HG02884 (cell line): Measurements from ENCODE around the gene CFAP141.

Source experiments
- ATAC-seq: cut with Tn5 transposase; IDR thresholded peaks from one replicate; pipeline ENCODE4 v1.9.1; 2021; ENCODE audit warnings: mild to moderate bottlenecking, moderate library complexity; ENCODE audit not compliant: unreplicated experiment

Gene CFAP141

GRCh38 chr1:154171880-154172279 is 34.3 kb downstream of the CFAP141 start:
- ATAC-seq, result no peak

DNA sequence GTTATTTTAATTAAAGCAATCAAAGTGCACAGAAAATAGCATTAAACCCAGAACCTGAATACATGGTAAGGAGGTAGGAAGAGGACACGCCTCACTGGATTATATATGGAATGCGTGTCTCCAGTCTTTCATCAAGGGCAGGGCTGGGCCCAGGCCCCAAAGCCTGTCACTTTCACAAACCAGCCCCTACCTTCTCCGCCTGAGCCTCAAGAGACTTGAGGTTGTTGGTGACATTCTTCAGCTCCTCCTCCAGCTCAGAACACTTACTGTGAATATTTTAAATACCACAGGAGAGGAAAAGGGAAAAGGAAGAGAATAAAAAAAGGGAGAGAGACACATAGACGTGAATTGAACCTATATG is 34.9 kb downstream of the CFAP141 start:
- ATAC-seq, result no peak

DNA sequence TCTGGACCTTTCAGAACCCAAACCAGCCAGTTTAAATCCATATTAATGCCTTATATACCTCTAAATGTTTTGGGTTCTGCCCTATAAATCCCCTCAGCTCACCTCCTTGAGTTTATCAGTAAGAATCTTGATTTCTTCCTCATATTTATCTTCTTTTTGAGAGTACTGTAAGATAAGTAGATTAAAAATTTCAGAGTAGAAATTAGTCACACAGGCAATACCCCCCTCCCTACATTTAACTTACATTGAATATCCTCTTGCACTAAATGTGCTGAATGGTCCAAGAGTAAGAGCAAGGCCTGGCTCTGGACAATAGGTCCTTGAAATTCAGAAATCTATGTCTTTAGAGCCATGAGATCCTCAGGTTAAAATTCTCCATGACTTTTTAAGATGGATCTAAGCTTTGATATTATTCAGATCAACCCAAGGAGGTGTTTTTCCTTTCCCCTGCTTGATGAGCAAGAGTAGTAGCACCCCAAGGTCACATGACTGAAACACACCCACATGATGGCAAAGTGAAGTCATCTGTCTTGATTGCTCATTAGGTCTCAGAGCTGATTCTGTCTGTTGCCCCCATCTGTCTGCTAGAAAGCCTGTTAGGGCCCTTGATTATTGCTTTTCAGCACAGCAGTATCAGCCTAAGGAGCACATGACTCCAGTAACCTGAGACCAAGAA is 35.4 kb downstream of the CFAP141 start:
- no peak for ATAC-seq

DNA sequence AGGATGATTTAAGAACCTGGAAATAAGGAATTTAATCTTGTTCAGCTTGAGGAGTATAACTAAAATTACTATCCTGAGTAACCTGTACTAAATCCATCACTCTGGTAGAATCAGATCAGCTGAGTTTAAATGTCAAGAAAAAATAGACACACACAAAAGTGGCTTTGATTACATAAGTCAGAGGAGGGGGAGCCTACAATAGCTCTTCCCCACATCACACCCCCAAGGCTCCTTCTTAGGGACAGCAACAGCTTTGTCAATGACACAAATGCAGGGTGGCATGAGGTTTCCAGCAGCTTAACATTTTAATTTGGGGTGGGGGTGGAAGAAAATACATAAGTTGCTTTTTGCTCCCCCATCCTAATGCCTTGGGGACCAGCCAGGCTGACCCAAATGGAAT is 38.7 kb downstream of the CFAP141 start:
- ATAC-seq, result no peak

DNA sequence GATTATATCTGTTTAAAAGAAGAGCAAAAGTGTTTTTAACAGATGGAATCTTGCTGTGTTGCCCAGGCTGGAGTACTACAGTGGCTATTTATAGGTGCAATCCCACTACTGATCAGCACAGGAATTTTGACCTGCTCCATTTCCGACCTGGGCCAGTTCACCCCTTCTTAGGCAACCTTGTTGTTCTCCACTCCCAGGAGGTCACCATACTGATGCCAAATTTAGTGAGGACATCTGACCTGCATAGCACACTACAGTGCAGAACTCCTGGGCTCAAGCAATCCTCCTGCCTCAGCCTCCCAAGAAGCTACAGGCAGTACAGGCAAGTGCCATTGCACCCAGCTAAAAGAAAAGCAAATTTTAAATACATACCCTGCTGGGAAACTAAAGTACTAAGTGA is 39.9 kb downstream of the CFAP141 start:
- ATAC-seq, result no peak

GRCh38 chr1:154159554-154159953 is 46.6 kb downstream of the CFAP141 start:
- ATAC-seq, result no peak

GRCh38 chr1:154158307-154159125 is 47.6 kb downstream of the CFAP141 start:
- no peak for ATAC-seq

- peak; percentile 60 for ATAC-seq
Measured at GRCh38 chr1:154157520-154158306, 48.4 kb downstream of the CFAP141 start.

DNA sequence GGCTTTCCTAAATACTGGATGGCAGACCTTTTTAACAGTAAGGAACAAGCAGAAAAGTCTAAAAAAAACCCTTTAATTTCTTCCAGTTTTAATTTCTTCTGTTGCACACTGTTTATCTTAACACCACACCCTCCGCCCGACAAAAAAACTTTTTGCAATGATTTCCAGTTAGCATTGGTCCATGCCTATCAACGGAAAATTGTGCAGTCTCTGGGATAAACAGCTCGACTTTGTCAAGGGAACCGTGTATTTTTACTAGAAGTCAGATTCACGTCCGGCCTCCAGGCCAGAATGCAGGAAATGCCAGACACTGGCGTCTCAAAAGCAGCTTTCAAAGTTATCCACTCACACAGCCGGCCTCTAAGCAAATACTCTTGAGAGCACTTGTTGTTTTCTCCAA is 50.9 kb downstream of the CFAP141 start:
- ATAC-seq, result no peak

DNA sequence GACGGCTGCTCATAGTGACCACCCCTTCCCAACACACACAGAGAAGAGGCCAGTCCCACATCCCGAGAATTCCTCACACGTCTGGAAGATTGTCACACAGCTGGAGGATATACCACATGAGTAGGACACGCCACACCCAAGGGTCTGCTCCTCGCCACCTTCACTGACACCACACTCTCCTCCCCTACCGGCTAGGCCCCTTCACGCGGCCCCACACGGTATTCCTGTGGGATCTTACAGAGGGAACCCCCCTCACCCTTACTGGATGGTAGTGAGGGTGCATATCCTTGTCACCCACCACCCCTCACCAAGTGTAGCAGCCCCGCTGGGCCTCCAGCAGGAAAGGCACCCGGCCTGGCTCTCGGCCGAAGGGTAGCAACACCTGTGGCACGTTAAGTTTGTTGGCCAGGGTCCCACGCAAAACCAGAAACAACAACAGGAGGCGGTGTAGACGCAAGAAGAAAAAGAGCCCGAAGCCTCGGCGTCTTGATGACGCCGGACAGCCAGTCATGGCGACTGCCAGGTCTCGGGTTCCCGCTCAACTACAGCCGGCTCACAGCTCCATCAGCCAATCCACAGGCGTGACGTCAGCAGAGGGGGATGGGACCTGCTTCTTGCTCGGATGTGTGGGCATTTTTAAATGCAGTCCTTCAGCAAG is 51.5 kb downstream of the CFAP141 start, which contains the start of gene NUP210L:
Gene NUP210L (minus strand): TSS at position 540 of the 658 bp plus-strand sequence.
- no peak for ATAC-seq

GRCh38 chr1:154154053-154154452 is 52.1 kb downstream of the CFAP141 start:
- no peak for ATAC-seq

- no peak for ATAC-seq
Measured at GRCh38 chr1:154151311-154151710, 54.8 kb downstream of the CFAP141 start.
